Small intestine (tissue), 7 donors: ENCODE results near the gene GDE1. TPM values are rescaled to one million over a fixed set of nuclear protein-coding genes. Genes with fewer than 3 reads are reported as not detected.

ENCODE experiments used
- DNase-seq, 2 donors: peaks; one replicate each; pipeline versions ENCODE4 v3.0.0 to v3.0.0-alpha.2; 2013
- FAIRE-seq: peaks from 2 replicates; lab custom pipeline; 2012; peaks lifted over from hg19 to GRCh38; lab: Jason Lieb, UNC
- H3K27ac ChIP-seq, 3 donors: one replicate each; pipeline ENCODE4 v1.5.1; 2013; ENCODE audit warnings: low read length in 2 of 3, mild to moderate bottlenecking in 2 of 3, control low read depth in 1 of 3, inconsistent platforms in 1 of 3, low read depth in 1 of 3, moderate library complexity in 1 of 3
- H3K27me3 ChIP-seq, 3 donors: one replicate each; pipeline ENCODE4 v1.6.1; 2013; ENCODE audit warnings: low read length in 3 of 3, inconsistent platforms in 1 of 3; ENCODE audit not compliant: control insufficient read depth in 3 of 3, insufficient read depth in 3 of 3
- H3K36me3 ChIP-seq, 3 donors: one replicate each; pipeline ENCODE4 v1.6.1; 2013; ENCODE audit warnings: low read length in 3 of 3, inconsistent platforms in 1 of 3, low read depth in 1 of 3, mild to moderate bottlenecking in 1 of 3, moderate library complexity in 1 of 3; ENCODE audit not compliant: control insufficient read depth in 3 of 3, insufficient read depth in 2 of 3
- H3K4me1 ChIP-seq, 3 donors: one replicate each; pipeline ENCODE4 v1.6.1; 2013; ENCODE audit warnings: low read length in 2 of 3, inconsistent platforms in 1 of 3, low read depth in 1 of 3, mild to moderate bottlenecking in 1 of 3, moderate library complexity in 1 of 3; ENCODE audit not compliant: control insufficient read depth in 3 of 3, insufficient read depth in 2 of 3
- H3K4me3 ChIP-seq, 3 donors: one replicate each; pipeline ENCODE4 v1.5.1; 2013; ENCODE audit warnings: low read length in 3 of 3, control low read depth in 1 of 3, inconsistent platforms in 1 of 3, low read depth in 1 of 3, mild to moderate bottlenecking in 1 of 3, moderate library complexity in 1 of 3
- H3K9me3 ChIP-seq, 2 donors: one replicate each; pipeline ENCODE4 v1.6.1; 2013; ENCODE audit warnings: low read depth in 1 of 2, low read length in 1 of 2; ENCODE audit not compliant: control insufficient read depth in 2 of 2, insufficient read depth in 1 of 2
- WGBS, 3 donors: extraction: QIAGEN DNeasy Blood & Tissue Kit; methylation state at CpG; one replicate each; pipeline ENCODE4 v1.1.7; 2013; 5-methylcytosine and 5-hydroxymethylcytosine counted together
- polyA plus RNA-seq, 4 donors: library from polyadenylated mRNA; stranded (reverse) in 3 of 4; unstranded in 1 of 4; fragments of 200-250 nt in 3 of 4; fragments of 120-200 nt in 1 of 4; gene quantifications; one replicate each; pipeline versions ENCODE4 v1.2.1 to v1.2.3, GENCODE V29; 2013
- donor health status: healthy with polysubstance abuse.
- donor health status: control.
- donor health status: control.
- donor health status: Bipolar disorder and iron deficiency.
- donor health status: healthy.

The GDE1 gene
- polyA plus RNA-seq, 4 donors: 29.7 to 70.8 (median 38.9) TPM

DNA sequence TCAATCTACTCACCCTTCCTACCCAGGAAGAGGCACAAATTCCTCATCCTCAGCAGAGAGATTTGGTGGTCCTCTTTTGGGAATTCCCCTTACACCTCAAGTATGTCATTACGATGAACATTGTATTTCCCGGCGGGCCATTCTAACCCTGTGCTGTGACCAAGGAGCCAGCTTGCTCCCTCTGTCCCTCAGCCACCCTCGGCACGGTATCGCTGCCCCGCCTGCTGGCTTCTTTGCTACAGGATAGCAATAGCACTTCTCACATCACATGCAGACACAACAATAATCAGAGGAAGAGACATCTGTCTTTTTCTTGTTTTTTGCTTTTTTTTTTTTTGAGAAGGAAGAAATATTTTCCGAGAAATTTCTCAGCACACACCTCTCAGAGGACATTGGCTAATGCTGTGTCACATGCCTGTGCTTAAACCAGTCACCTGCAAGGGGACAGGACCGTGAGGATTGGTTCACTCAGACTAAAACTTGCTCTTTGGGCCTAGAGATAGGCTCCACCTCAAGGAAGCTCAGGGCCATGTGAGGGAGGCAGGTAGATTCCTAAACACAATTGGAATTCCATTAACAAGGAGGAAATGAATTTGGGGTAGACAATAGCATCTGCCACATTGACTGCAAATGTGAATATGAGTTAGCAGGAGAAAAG, 63.0 kb downstream of the GDE1 start:
- Histone ChIP-seq H3K4me3 (no peak overlapping the region), H3K27me3 (no peaks in the 10 kb centered on the region), H3K9me3 (no peaks in the 10 kb centered on the region), H3K36me3 (peaks cover 2 to 49% (median 22%) of the 10 kb centered on the region in 3 donors), H3K4me1 (no peaks in the 10 kb centered on the region), H3K27ac (no peak overlapping the region)
- no peak for DNase-seq
- FAIRE-seq: no peak
- 81 to 91% (median 84%) methylated on average over 9 of the region's 9 CpGs for WGBS, 3 donors

Other genes starting within 250 kb of the GDE1 start
- gene CLEC19A, start 236.4 kb downstream of the GDE1 start, polyA plus RNA-seq: not detected
- gene TMC5, start 104.2 kb downstream of the GDE1 start, polyA plus RNA-seq: 10 to 100 TPM; 35.2 to 91.6 (median 72.2) TPM
- 10 to 100 TPM in 1 of 4 donors, 1 to 10 TPM in 3; 2.0 to 16.7 (median 4.0) TPM for gene CCP110, start 1.8 kb upstream of the GDE1 start, polyA plus RNA-seq
- gene VPS35L, start 33.6 kb upstream of the GDE1 start, polyA plus RNA-seq: 10 to 100 TPM; 15.1 to 53.4 (median 27.2) TPM
- gene KNOP1, start 196.1 kb upstream of the GDE1 start, polyA plus RNA-seq: 10 to 100 TPM in 2 of 4 donors, 1 to 10 TPM in 2; 9.6 to 29.6 (median 14.1) TPM
- 10 to 100 TPM in 1 of 4 donors, 1 to 10 TPM in 3; 1.1 to 12.6 (median 5.1) TPM for gene IQCK, start 196.2 kb upstream of the GDE1 start, polyA plus RNA-seq